T47D (cell line): Measurements from ENCODE around the gene PTPRD.

Source experiments
- DNase-seq, 2 experiments: peaks; one replicate each; pipeline versions ENCODE4 v3.0.0 to v3.0.0-alpha.2; 2011 to 2012; ENCODE audit warnings: low read depth in 1 of 2, low spot score in 1 of 2
- JUND ChIP-seq: IDR thresholded peaks from 2 replicates; pipeline ENCODE4 v1.6.1; 2012; ENCODE audit warnings: low read depth
- in situ Hi-C: cut with HindIII; loops from 2 replicates; pipeline ENCODE4 v1.10.0; 2016; ENCODE audit warnings: low sequenced_read_pairs, low pct_unique_long_range_greater_than_20kb

Gene PTPRD

DNA sequence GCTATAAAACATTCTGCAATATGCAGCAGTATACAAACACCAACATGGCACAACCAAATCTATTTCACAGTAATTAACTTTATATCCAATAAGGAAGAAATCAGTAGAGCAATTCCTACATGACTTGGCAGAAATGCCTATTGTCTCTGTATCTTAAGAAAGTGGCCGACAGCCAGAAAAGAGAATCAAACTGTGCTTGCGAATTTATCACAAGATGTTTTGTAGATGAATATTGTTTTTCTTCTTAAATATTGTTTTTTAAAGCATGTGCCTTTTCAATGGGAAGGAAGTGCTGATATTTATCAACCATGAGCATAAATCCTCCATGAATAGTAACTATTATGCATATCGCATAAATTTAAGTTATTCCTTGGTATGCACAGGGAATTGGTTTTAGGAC is 2311.5 kb downstream of the PTPRD start:
- no peak for TF ChIP-seq JUND
- in situ Hi-C loops = no loop called here
- no peak for DNase-seq

DNA sequence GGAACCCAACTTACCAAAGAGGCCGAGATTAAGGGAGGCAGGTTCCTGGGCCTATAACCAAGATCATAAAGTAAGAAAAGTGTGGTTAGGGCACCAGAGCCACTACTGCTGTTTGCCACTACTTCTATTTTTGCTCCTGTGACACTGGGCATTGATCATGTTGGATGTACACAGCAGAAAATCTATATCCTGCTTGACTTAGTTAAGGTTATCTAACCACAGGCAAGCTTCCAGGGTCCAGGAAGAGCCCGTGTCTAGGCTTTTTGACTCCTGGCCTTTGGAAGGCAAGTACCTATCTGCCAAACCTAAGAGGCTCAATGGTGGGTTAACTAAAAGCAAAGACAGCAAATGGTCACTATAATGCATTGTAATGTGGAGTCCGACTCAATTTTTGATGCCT is 2315.8 kb downstream of the PTPRD start:
- TF ChIP-seq JUND = no peak
- in situ Hi-C loops = no loop called here
- DNase-seq = no peak

GRCh38 chr9:8292657-8293056 is 2320.1 kb downstream of the PTPRD start:
- in situ Hi-C loops = no loop called here
- DNase-seq = no peak
- TF ChIP-seq JUND = no peak

GRCh38 chr9:8289681-8290080 is 2323.1 kb downstream of the PTPRD start:
- in situ Hi-C loops = no loop called here
- no peak for DNase-seq
- no peak for TF ChIP-seq JUND

DNA sequence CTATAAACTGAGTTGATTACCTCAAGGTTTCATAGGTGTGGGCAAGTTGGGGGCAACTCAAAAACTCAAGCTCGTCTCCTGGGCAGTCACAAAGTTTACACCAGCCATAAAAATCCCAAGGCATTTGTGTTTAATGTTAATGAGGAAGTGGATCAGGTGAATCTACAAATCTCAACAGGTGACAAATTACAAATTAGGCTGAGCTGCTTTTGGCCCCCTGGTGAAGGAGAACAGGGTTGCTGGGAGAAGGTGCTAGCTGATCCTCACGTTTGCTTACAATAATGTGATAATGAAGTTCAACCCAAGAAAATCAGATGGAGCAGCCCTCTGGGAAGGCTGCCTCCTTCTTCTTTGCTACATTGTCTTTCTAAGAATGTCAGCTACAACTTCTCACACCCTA is 2324.8 kb downstream of the PTPRD start:
- in situ Hi-C loops = no loop called here
- no peak for TF ChIP-seq JUND
- no peak for DNase-seq

DNA sequence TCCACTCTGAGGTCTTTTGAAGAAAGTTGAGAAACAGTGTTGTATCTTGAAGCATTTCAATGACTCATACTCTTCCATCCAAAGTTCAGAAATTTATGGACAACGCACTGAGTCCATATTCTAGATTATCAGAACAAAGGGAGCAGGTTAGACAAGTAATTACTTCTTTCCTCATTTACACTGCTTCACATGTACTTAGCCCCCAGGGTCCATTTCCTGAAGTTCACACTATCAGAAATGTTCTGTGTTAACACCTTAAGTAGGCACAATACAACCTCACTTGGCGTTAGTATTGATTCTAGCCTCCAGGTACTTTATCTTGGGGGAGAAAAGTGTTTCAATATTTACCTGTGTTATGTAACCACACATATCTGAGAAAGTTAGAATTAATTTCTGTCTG is 2325.3 kb downstream of the PTPRD start:
- no peak for TF ChIP-seq JUND
- in situ Hi-C loops = no loop called here
- no peak for DNase-seq

DNA sequence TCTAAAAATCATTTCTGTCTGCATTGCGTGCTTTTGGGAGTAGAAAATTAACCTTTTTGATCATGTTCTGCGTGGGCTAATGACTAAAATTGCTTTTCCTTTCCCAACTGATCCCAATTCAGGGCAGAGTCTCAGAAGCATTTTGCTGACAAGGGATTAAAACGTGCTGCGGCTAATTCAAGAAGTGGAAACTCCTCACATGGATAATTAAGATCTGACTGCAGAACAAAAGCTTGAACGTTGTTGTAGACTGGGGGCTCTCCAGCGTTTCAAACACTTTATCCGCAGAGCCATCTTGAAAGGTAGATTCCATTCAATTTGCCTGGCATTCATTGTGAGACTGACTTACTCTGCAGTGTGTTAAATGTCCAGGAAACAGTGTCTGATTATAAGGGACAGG is 2327.9 kb downstream of the PTPRD start:
- in situ Hi-C loops = no loop called here
- DNase-seq = no peak
- no peak for TF ChIP-seq JUND

DNA sequence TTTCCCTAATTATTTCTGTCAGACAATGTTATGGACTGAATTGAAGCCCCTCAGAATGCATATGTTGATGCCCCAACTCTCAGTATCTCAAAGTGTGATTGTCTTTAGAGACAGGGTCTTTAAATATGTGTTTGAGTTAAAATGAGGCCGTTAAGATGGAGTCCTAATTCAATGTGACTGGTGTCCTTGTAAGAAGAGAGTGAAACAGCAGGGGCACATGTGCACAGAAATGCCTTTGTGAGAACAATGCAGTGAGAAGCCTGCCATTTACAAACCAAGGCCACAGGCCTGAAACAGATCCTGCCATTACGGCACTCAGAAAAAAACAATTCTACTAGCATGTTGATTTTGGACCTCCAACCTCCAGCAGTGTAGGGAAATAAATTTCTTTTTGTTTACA is 2330.3 kb downstream of the PTPRD start:
- in situ Hi-C loops = no loop called here
- TF ChIP-seq JUND = no peak
- no peak for DNase-seq

GRCh38 chr9:8280811-8281210 is 2332.0 kb downstream of the PTPRD start:
- in situ Hi-C loops = no loop called here
- no peak for TF ChIP-seq JUND
- DNase-seq = no peak

DNA sequence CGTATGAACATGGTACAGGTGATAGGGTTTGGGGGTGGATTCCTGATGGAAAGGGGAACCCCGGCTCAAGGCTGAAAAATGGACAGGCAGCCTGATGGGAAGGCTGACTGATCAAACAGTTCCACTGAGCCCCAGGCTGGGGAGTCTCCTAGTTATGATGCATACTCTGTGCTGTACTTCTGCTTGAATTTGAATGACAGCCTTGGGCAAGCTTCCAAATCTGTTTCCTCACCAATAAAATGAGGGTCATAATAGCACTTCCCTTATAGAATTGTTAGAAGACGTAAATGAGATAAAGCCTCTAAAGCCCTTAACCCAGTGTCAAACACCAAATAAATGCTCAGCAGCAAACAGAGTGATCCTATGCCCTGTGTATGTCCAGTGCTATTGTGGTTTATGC is 2334.8 kb downstream of the PTPRD start:
- TF ChIP-seq JUND = no peak
- no peak for DNase-seq
- in situ Hi-C loops = no loop called here

DNA sequence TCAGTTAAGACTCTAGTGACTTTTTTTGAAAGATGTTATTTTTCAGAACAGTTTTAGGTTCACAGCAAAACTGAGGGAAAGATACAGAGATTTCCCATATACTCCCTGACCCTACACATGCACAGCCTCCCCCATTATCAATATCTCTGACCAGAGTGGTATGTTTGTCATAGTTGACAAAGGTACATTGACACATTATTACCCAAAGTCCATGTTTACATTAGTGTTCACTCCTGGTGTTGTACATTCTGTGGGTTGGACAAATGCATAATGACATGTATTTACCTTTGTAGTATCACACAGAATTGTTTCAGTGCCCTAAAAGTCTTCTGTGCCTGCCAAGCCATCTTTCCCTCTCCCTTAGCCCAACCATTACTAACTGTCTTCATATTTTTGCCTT is 2342.6 kb downstream of the PTPRD start:
- TF ChIP-seq JUND = no peak
- in situ Hi-C loops = no loop called here
- no peak for DNase-seq

GRCh38 chr9:8268881-8269280 is 2343.9 kb downstream of the PTPRD start:
- in situ Hi-C loops = no loop called here
- no peak for TF ChIP-seq JUND

DNA sequence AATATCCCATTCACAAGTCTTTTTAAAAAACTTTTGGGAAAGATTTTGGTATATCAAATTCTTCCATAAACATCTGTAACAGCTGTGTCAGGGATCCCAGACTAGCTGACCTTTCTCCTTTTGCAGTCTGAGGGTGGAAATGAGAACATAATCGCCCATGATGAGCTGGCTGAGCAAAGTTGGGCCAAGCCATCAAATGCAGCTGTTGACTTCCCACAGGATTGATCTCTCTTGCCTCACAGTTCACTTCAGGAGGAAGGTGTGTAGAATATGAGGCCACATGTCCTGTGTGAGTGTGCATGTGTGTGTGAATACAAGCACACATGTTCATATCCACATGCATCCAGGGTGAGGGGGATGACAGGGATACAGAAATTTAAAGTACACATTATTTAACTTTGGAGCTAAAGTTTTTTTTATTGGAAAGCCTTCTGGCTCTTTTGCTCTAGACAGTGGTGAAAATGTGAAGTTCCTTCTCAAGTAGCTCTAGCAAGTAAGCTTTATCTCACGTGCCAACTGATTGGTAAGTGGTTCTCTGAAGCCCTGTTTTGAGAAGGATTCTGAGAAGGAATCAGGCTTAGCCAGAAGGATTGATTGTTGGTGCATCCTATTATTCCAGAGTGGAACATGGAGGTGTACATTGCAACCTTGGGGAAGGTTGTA is 2344.5 kb downstream of the PTPRD start:
- no peak for TF ChIP-seq JUND
- no peak for DNase-seq
- in situ Hi-C loops = no loop called here

More at GRCh38 chr9:8268881-8269280, 2343.9 kb downstream of the PTPRD start:
- DNase-seq = no peak

DNA sequence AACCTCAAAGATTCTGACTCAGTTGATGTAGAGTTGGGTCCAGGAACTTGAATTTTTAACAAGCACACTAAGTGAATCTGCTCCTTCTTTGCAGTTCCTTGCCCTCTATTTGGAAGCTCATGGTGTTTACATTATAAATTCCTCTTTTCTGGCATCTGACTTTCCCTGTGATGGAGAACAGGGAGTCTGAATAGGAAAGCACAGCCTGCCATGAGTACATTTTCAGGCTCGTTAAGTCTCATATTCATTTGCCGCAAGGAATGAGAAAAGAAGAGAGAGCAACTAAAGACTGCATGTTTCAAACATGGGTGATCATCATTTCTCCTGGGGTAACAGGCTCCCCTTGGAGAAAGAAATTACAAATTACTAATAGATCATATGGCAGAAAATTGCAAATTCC is 2345.2 kb downstream of the PTPRD start:
- no peak for DNase-seq
- in situ Hi-C loops = no loop called here
- no peak for TF ChIP-seq JUND
